H1 (cell line): ENCODE measurements around the gene ANO9. TPM values are rescaled to one million over a fixed set of nuclear protein-coding genes. Genes with fewer than 3 reads are reported as not detected.

Experiments
- CTCF ChIA-PET: fragments of 300-600 bp; sonication (Branson Sonifier 250); formaldehyde crosslinking; loops from one replicate; lab custom pipeline; 2021; ENCODE audit not compliant: partially characterized antibody; lab: Charles Lee
- POLR2A ChIA-PET: fragments of 300-600 bp; sonication (Branson Sonifier 250); formaldehyde crosslinking; loops from one replicate; lab custom pipeline; 2021; ENCODE audit warnings: inconsistent platforms; ENCODE audit not compliant: partially characterized antibody; lab: Charles Lee
- DNase-seq, 2 experiments: peaks; one replicate each; pipeline versions ENCODE4 v3.0.0 to v3.0.0-alpha.2; 2010 to 2022; ENCODE audit warnings: low spot score in 2 of 2, low read depth in 1 of 2, mixed read lengths in 1 of 2
- FAIRE-seq: peaks from 2 replicates; lab custom pipeline; 2011; peaks lifted over from hg19 to GRCh38; lab: Jason Lieb, UNC
- H2AFZ ChIP-seq: 2 replicates; pipeline ENCODE4 v1.8.1; 2012; ENCODE audit warnings: low read length, inconsistent platforms
- H2AK5ac ChIP-seq: 2 replicates; pipeline ENCODE4 v1.6.1; 2013; ENCODE audit warnings: low read depth, low read length
- H2BK120ac ChIP-seq: replicated peaks from 2 replicates; pipeline ENCODE3; 2013; ENCODE audit warnings: low read depth, low read length, inconsistent platforms
- H2BK12ac ChIP-seq: 2 replicates; pipeline ENCODE4 v1.6.1; 2013; ENCODE audit warnings: low read depth, low read length
- H2BK15ac ChIP-seq: 2 replicates; pipeline ENCODE4 v1.6.1; 2013; ENCODE audit warnings: low read length
- H2BK20ac ChIP-seq: 2 replicates; pipeline ENCODE4 v1.6.1; 2013; ENCODE audit warnings: low read length
- H2BK5ac ChIP-seq: 2 replicates; pipeline ENCODE4 v1.6.1; 2013; ENCODE audit warnings: low read depth, low read length
- H3K14ac ChIP-seq: 2 replicates; pipeline ENCODE4 v1.6.1; 2013; ENCODE audit warnings: inconsistent platforms; ENCODE audit not compliant: insufficient read length
- H3K18ac ChIP-seq: 2 replicates; pipeline ENCODE4 v1.6.1; 2013; ENCODE audit warnings: low read length; ENCODE audit errors: extremely low read depth
- H3K23ac ChIP-seq: 2 replicates; pipeline ENCODE4 v1.6.1; 2013; ENCODE audit warnings: inconsistent platforms; ENCODE audit not compliant: insufficient read length
- H3K23me2 ChIP-seq: 2 replicates; pipeline ENCODE4 v1.6.1; 2013; ENCODE audit warnings: low read depth, low read length
- H3K27ac ChIP-seq: 2 replicates; pipeline ENCODE4 v1.6.1; 2011; ENCODE audit warnings: low read depth, low read length, inconsistent platforms
- H3K27me3 ChIP-seq, 4 experiments: replicated peaks in 1 of 4; 1 replicate in 1 of 4; 2 replicates in 3 of 4; pipeline versions ENCODE4 v1.6.1 to v1.8.1; 2011 to 2013; ENCODE audit warnings: low read length in 3 of 4, mild to moderate bottlenecking in 3 of 4, inconsistent platforms in 2 of 4, mixed read lengths in 2 of 4, moderate library complexity in 1 of 4; ENCODE audit not compliant: control insufficient read depth in 3 of 4, insufficient read depth in 3 of 4; ENCODE audit errors: extremely low read depth in 1 of 4
- H3K36me3 ChIP-seq, 4 experiments: 2 replicates each; pipeline versions ENCODE4 v1.6.1 to v1.8.1; 2011 to 2013; ENCODE audit warnings: mild to moderate bottlenecking in 4 of 4, low read length in 3 of 4, moderate library complexity in 2 of 4, control low read depth in 1 of 4, inconsistent platforms in 1 of 4; ENCODE audit not compliant: insufficient read depth in 4 of 4, control insufficient read depth in 2 of 4
- H3K4ac ChIP-seq: replicated peaks from 2 replicates; pipeline ENCODE3; 2013; ENCODE audit warnings: low read length, low read depth, mixed read lengths, inconsistent platforms; ENCODE audit not compliant: insufficient read length
- H3K4me1 ChIP-seq, 4 experiments: replicated peaks in 1 of 4; 1 replicate in 1 of 4; 2 replicates in 3 of 4; pipeline versions ENCODE4 v1.6.1 to v1.8.1; 2011 to 2013; ENCODE audit warnings: low read length in 3 of 4, inconsistent platforms in 2 of 4, mixed read lengths in 1 of 4; ENCODE audit not compliant: insufficient read depth in 4 of 4, control insufficient read depth in 3 of 4
- H3K4me2 ChIP-seq, 2 experiments: 2 replicates each; pipeline versions ENCODE4 v1.6.1 to v1.8.1; 2011 to 2013; ENCODE audit warnings: low read depth in 2 of 2, low read length in 2 of 2, control low read depth in 1 of 2, inconsistent platforms in 1 of 2, mild to moderate bottlenecking in 1 of 2; ENCODE audit not compliant: insufficient read depth in 1 of 2
- H3K4me3 ChIP-seq, 4 experiments: fragments of 200-600, 300-600 bp in 1 of 4; sonication (generic), shearing (Covaris generic), sonication (Bioruptor Twin) in 1 of 4; 2 replicates each; pipeline versions ENCODE4 v1.5.1 to v1.8.1; 2011 to 2016; ENCODE audit warnings: low read length in 4 of 4, low read depth in 3 of 4, control low read depth in 2 of 4, inconsistent platforms in 2 of 4, mild to moderate bottlenecking in 2 of 4, mixed read lengths in 1 of 4, moderate library complexity in 1 of 4; ENCODE audit not compliant: insufficient read depth in 2 of 4; ENCODE audit errors: extremely low read depth in 1 of 4
- H3K56ac ChIP-seq: replicated peaks from 2 replicates; pipeline ENCODE3; 2013; ENCODE audit warnings: low read depth, mild to moderate bottlenecking, mixed read lengths, low read length, inconsistent platforms; ENCODE audit not compliant: insufficient read length
- H3K79me1 ChIP-seq: 2 replicates; pipeline ENCODE4 v1.6.1; 2013; ENCODE audit warnings: low read depth, low read length, control low read depth
- H3K79me2 ChIP-seq, 2 experiments: 2 replicates each; pipeline versions ENCODE4 v1.6.1 to v1.8.1; 2012 to 2013; ENCODE audit warnings: low read length in 2 of 2, mild to moderate bottlenecking in 2 of 2, inconsistent platforms in 1 of 2; ENCODE audit not compliant: insufficient read depth in 2 of 2, control insufficient read depth in 1 of 2
- H3K9ac ChIP-seq, 4 experiments: replicated peaks in 1 of 4; 1 replicate in 1 of 4; 2 replicates in 3 of 4; pipeline versions ENCODE4 v1.6.1 to v1.8.1; 2011 to 2013; ENCODE audit warnings: low read depth in 3 of 4, low read length in 3 of 4, control low read depth in 2 of 4, mild to moderate bottlenecking in 2 of 4, moderate library complexity in 2 of 4, inconsistent platforms in 1 of 4; ENCODE audit errors: extremely low read depth in 1 of 4
- H3K9me3 ChIP-seq, 2 experiments: 2 replicates each; pipeline versions ENCODE4 v1.6.1 to v1.8.1; 2012 to 2013; ENCODE audit warnings: mild to moderate bottlenecking in 2 of 2, moderate library complexity in 2 of 2, control low read depth in 1 of 2, inconsistent platforms in 1 of 2, low read depth in 1 of 2, low read length in 1 of 2, mixed read lengths in 1 of 2; ENCODE audit not compliant: insufficient read depth in 2 of 2
- H4K20me1 ChIP-seq, 2 experiments: replicated peaks in 1 of 2; 2 replicates each; pipeline versions ENCODE3 to v1.8.1; 2011 to 2013; ENCODE audit warnings: inconsistent platforms in 2 of 2, low read length in 2 of 2, mild to moderate bottlenecking in 1 of 2; ENCODE audit not compliant: insufficient read depth in 2 of 2, control insufficient read depth in 1 of 2
- H4K5ac ChIP-seq: 2 replicates; pipeline ENCODE4 v1.6.1; 2013; ENCODE audit warnings: low read length, low read depth, mixed read lengths, inconsistent platforms; ENCODE audit not compliant: insufficient read length
- H4K8ac ChIP-seq: 2 replicates; pipeline ENCODE4 v1.8.0; 2013; ENCODE audit warnings: mild to moderate bottlenecking, moderate library complexity, low read length, inconsistent platforms; ENCODE audit not compliant: insufficient read depth; ENCODE audit errors: extremely low read depth
- H4K91ac ChIP-seq: replicated peaks from 2 replicates; pipeline ENCODE3; 2013; ENCODE audit warnings: low read length, mixed read lengths, inconsistent platforms; ENCODE audit not compliant: insufficient read length
- CREB1 ChIP-seq: IDR thresholded peaks from 2 replicates; pipeline ENCODE4 v1.6.1; 2012; ENCODE audit warnings: inconsistent platforms
- WGBS, 2 experiments: shearing (Covaris generic) in 1 of 2; methylation state at CpG; one replicate each; pipeline versions ENCODE4 v1.1.6 to v1.1.7; 2013 to 2015; ENCODE audit warnings: low lambda C conversion rate in 2 of 2, mixed read lengths in 2 of 2, inconsistent platforms in 1 of 2, low coverage in 1 of 2, missing lambda C conversion rate in 1 of 2; ENCODE audit not compliant: insufficient replicate concordance in 2 of 2, insufficient coverage in 1 of 2, insufficient read length in 1 of 2; ENCODE audit errors: extremely low coverage in 1 of 2, missing lambda C conversion rate in 1 of 2; 5-methylcytosine and 5-hydroxymethylcytosine counted together
- polyA plus RNA-seq, 7 experiments: library from polyadenylated mRNA; depleted of rRNA in 3 of 7; stranded (reverse) in 5 of 7; unstranded in 2 of 7; fragments of >200 nt in 5 of 7; fragments of 200-250 nt in 2 of 7; gene quantifications; 1 replicate in 5 of 7; 2 replicates in 1 of 7; 4 replicates in 1 of 7; pipeline versions ENCODE4 v1.2.1 to v1.2.3, GENCODE V29; 2011 to 2013; ENCODE audit warnings: missing spikeins in 2 of 7, mixed read lengths in 2 of 7
- total RNA-seq: library from RNA; stranded (reverse); fragmentation: NEBNext Ultra II Directional; extraction: Animal tissue kit (Norgen Biotek cat#: 25700); gene quantifications from 2 replicates; pipeline ENCODE4 v1.2.1, GENCODE V29; 2021
- TF ChIP-seq, protein P1 (sequence below), 3 experiments: IDR thresholded peaks; 1 replicate in 2 of 3; 2 replicates in 1 of 3; pipeline versions ENCODE4 v1.5.1 to v1.6.1; 2011; ENCODE audit warnings: low read length in 3 of 3, mild to moderate bottlenecking in 3 of 3, inconsistent platforms in 2 of 3, low read depth in 1 of 3, moderate library complexity in 1 of 3; ENCODE audit not compliant: insufficient read depth in 1 of 3; ENCODE audit errors: control extremely low read depth in 1 of 3

ANO9 gene
- total and polyA plus RNA-seq, 2 of the 8 experiments (the other 6 are each of a cell fraction or from before 2014, with no cell fraction given), result 20.0 to 20.7 TPM

GRCh38 chr11:438101-438844, 3.5 kb downstream of the ANO9 start:
- H2BK120ac ChIP-seq, result no peak overlapping the region
- H2AK5ac ChIP-seq, result no peak overlapping the region
- WGBS, 2 experiments, result 93% methylated on average over 16 of the region's 21 CpGs; no CpG with 5 or more reads in 1 of the 2 experiments
- H2AFZ ChIP-seq, result no peak overlapping the region
- no peak overlapping the region for H3K23ac ChIP-seq
- CTCF ChIA-PET, result interaction anchor here (0.6 to 1.9 kb wide), 4 partner anchors 9 to 81 kb away, joined by 3 to 6 read pairs (median 4); no protein-coding TSS in a partner anchor
- H3K14ac ChIP-seq, result no peak overlapping the region
- H4K91ac ChIP-seq, result no peak overlapping the region
- 0 out of 8 replicates have a peak, but pooled peaks cover 0 to 2% (median 0%) of the 10 kb centered on the region in 4 experiments for H3K36me3 ChIP-seq
- DNase-seq, result no peak
- no peak for TF ChIP-seq CREB1
- TF ChIP-seq, protein P1, sequence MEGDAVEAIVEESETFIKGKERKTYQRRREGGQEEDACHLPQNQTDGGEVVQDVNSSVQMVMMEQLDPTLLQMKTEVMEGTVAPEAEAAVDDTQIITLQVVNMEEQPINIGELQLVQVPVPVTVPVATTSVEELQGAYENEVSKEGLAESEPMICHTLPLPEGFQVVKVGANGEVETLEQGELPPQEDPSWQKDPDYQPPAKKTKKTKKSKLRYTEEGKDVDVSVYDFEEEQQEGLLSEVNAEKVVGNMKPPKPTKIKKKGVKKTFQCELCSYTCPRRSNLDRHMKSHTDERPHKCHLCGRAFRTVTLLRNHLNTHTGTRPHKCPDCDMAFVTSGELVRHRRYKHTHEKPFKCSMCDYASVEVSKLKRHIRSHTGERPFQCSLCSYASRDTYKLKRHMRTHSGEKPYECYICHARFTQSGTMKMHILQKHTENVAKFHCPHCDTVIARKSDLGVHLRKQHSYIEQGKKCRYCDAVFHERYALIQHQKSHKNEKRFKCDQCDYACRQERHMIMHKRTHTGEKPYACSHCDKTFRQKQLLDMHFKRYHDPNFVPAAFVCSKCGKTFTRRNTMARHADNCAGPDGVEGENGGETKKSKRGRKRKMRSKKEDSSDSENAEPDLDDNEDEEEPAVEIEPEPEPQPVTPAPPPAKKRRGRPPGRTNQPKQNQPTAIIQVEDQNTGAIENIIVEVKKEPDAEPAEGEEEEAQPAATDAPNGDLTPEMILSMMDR (IDR thresholded peaks at IDR 0.05; ENCODE audit: control extremely low read depth in 1 of 3, insufficient read depth in 1 of 3, low read depth in 1 of 3, low read length in 3 of 3), result no peak
- H4K8ac ChIP-seq, result no peak overlapping the region
- H3K56ac ChIP-seq, result no peak overlapping the region
- H3K4me3 ChIP-seq, result no peak overlapping the region
- H2BK20ac ChIP-seq, result no peak overlapping the region
- H4K20me1 ChIP-seq, result no peaks in the 10 kb centered on the region
- no peak for FAIRE-seq
- POLR2A ChIA-PET, result interaction anchor here (0.8 to 3.6 kb wide), 2 partner anchors 12 to 35 kb away, joined by 3 to 21 read pairs; partner anchors contain the start of gene PTDSS2
- H4K5ac ChIP-seq, result no peak overlapping the region
- H3K4ac ChIP-seq, result no peak overlapping the region
- no peak overlapping the region for H2BK5ac ChIP-seq
- peaks cover 6 to 10% of the 10 kb centered on the region in 2 experiments; a peak in 3 of 4 replicates for H3K9me3 ChIP-seq
- no peak overlapping the region for H3K27ac ChIP-seq
- no peak overlapping the region for H2BK12ac ChIP-seq
- no peaks in the 10 kb centered on the region for H3K79me2 ChIP-seq
- no peaks in the 10 kb centered on the region for H3K27me3 ChIP-seq
- no peak overlapping the region for H3K9ac ChIP-seq
- no peaks in the 10 kb centered on the region for H3K79me1 ChIP-seq
- H3K4me2 ChIP-seq, result no peak overlapping the region
- H3K18ac ChIP-seq, result no peak overlapping the region
- H3K23me2 ChIP-seq, result peaks cover 2% of the 10 kb centered on the region; the same call in 1 of the 2 replicates
- H3K4me1 ChIP-seq, result peaks cover 0 to 15% (median 7%) of the 10 kb centered on the region in 4 experiments; a peak in 5 of 7 replicates
- no peak overlapping the region for H2BK15ac ChIP-seq
